Immature natural killer cell (primary cell): ENCODE data around the gene OR4D10. TPM values are rescaled to one million over a fixed set of nuclear protein-coding genes. Genes with fewer than 3 reads are reported as not detected.
"Not testable (repeated sequence)": the region's sequence is repeated elsewhere in the genome, so short reads cannot be mapped to it uniquely, and the experiment has no call there.

Source experiments
- DNase-seq, 3 donors: peaks; one replicate each; pipeline ENCODE4 v3.0.0; 2022; ENCODE audit warnings: mixed read lengths in 1 of 3
- H3K27ac Mint-ChIP-seq, 6 donors: one replicate each; pipeline ENCODE4 v1.8.0; 2020; ENCODE audit warnings: mixed read lengths in 6 of 6, mild to moderate bottlenecking in 5 of 6, inconsistent platforms in 4 of 6, moderate library complexity in 3 of 6
- H3K27me3 Mint-ChIP-seq, 3 donors: one replicate each; pipeline ENCODE4 v1.8.0; 2020 to 2021; ENCODE audit warnings: low read depth in 3 of 3, mild to moderate bottlenecking in 3 of 3, mixed read lengths in 3 of 3, moderate library complexity in 3 of 3, inconsistent platforms in 1 of 3
- H3K36me3 Mint-ChIP-seq, 3 donors: one replicate each; pipeline ENCODE4 v1.8.0; 2020; ENCODE audit warnings: mixed read lengths in 3 of 3, inconsistent platforms in 2 of 3, mild to moderate bottlenecking in 2 of 3
- H3K4me1 Mint-ChIP-seq, 2 donors: one replicate each; pipeline ENCODE4 v1.8.0; 2020; ENCODE audit warnings: inconsistent platforms in 2 of 2, mild to moderate bottlenecking in 2 of 2, mixed read lengths in 2 of 2, moderate library complexity in 1 of 2
- H3K4me3 Mint-ChIP-seq, 5 donors: one replicate each; pipeline ENCODE4 v1.8.0; 2020; ENCODE audit warnings: mild to moderate bottlenecking in 5 of 5, mixed read lengths in 5 of 5, inconsistent platforms in 3 of 5, moderate library complexity in 3 of 5
- H3K9me3 Mint-ChIP-seq, 6 donors: one replicate each; pipeline ENCODE4 v1.8.0; 2020; ENCODE audit warnings: mild to moderate bottlenecking in 6 of 6, mixed read lengths in 6 of 6, inconsistent platforms in 4 of 6, moderate library complexity in 3 of 6
- polyA plus RNA-seq, 3 donors: library from polyadenylated mRNA; unstranded; fragments of 300-500 nt; fragmentation: Illumina TruSeq; gene quantifications; one replicate each; pipeline ENCODE4 v1.2.3, GENCODE V29; 2021

Gene OR4D10
- not detected for polyA plus RNA-seq

GRCh38 chr11:59473015-59473414, at the start of gene OR4D10:
Gene OR4D10 (plus strand): TSS chr11:59473315. CDS start chr11:59477430, 4,115 bp downstream.
- Mint-ChIP-seq H3K27ac (no peak within 1 kb of the TSS), H3K36me3 (no peaks in the 10 kb centered on the region), H3K4me1 (no peaks in the 10 kb centered on the region), H3K4me3 (no peak within 1 kb of the TSS), H3K27me3 (peaks cover 2 to 10% (median 3%) of the 10 kb centered on the region in 3 donors), H3K9me3 (no peaks in the 10 kb centered on the region)
- DNase-seq: no peak

- Mint-ChIP-seq H3K27me3 (peaks cover 0 to 3% (median 3%) of the 10 kb centered on the region in 3 donors), H3K4me3 (no peak overlapping the region), H3K4me1 (no peaks in the 10 kb centered on the region), H3K36me3 (no peaks in the 10 kb centered on the region), H3K9me3 (no peaks in the 10 kb centered on the region), H3K27ac (no peak overlapping the region)
- no peak for DNase-seq
These were observed 49.3 kb upstream of the OR4D10 start for GRCh38 chr11:59423835-59424234.

- no peaks in the 10 kb centered on the region for H3K36me3 Mint-ChIP-seq
- no peaks in the 10 kb centered on the region for H3K4me1 Mint-ChIP-seq
- no peak overlapping the region for H3K4me3 Mint-ChIP-seq
- H3K9me3 Mint-ChIP-seq: no peaks in the 10 kb centered on the region
- peaks cover 0 to 3% (median 2%) of the 10 kb centered on the region in 3 donors for H3K27me3 Mint-ChIP-seq
- H3K27ac Mint-ChIP-seq: no peak overlapping the region
- DNase-seq: no peak
These were observed 48.0 kb upstream of the OR4D10 start for GRCh38 chr11:59425131-59425530.

- no peak within 1 kb of the TSS for H3K4me3 Mint-ChIP-seq
- H3K27ac Mint-ChIP-seq: no peak within 1 kb of the TSS
- H3K36me3 Mint-ChIP-seq: no peaks in the 10 kb centered on the region
- no peaks in the 10 kb centered on the region for H3K9me3 Mint-ChIP-seq
- no peak for DNase-seq
- H3K4me1 Mint-ChIP-seq: no peaks in the 10 kb centered on the region
- H3K27me3 Mint-ChIP-seq: peaks cover 0 to 3% (median 0%) of the 10 kb centered on the region in 3 donors
These were observed 46.6 kb upstream of the OR4D10 start, which contains the start of gene OR5A2 for GRCh38 chr11:59426361-59427067. Gene OR5A2 (minus strand): TSS chr11:59426413. CDS start chr11:59422953, 3,460 bp downstream.

GRCh38 chr11:59427068-59427382, 46.1 kb upstream of the OR4D10 start:
- Mint-ChIP-seq H3K4me3 (no peak overlapping the region), H3K36me3 (no peaks in the 10 kb centered on the region), H3K27me3 (peaks cover 0 to 3% (median 0%) of the 10 kb centered on the region in 3 donors), H3K4me1 (no peaks in the 10 kb centered on the region), H3K9me3 (no peaks in the 10 kb centered on the region), H3K27ac (no peak overlapping the region)
- DNase-seq: no peak

- Mint-ChIP-seq H3K27ac (no peak overlapping the region), H3K4me3 (no peak overlapping the region), H3K36me3 (no peaks in the 10 kb centered on the region), H3K4me1 (no peaks in the 10 kb centered on the region), H3K27me3 (peaks cover 0 to 1% (median 0%) of the 10 kb centered on the region in 3 donors), H3K9me3 (no peaks in the 10 kb centered on the region)
- peak; percentile 27 to 46 (median 38) for DNase-seq
These were observed 43.1 kb upstream of the OR4D10 start for GRCh38 chr11:59429924-59430516.

GRCh38 chr11:59436169-59436568, 36.9 kb upstream of the OR4D10 start, which contains the start of gene OR5A1:
Gene OR5A1 (plus strand): TSS chr11:59436469. CDS start chr11:59443169, 6,700 bp downstream.
- H3K4me3 Mint-ChIP-seq: no peak within 1 kb of the TSS
- H3K4me1 Mint-ChIP-seq: no peaks in the 10 kb centered on the region
- no peak for DNase-seq
- no peak within 1 kb of the TSS for H3K27ac Mint-ChIP-seq
- H3K27me3 Mint-ChIP-seq: peaks cover 0 to 6% (median 3%) of the 10 kb centered on the region in 3 donors
- H3K36me3 Mint-ChIP-seq: no peaks in the 10 kb centered on the region
- H3K9me3 Mint-ChIP-seq: no peaks in the 10 kb centered on the region

- no peaks in the 10 kb centered on the region for H3K36me3 Mint-ChIP-seq
- H3K27me3 Mint-ChIP-seq: peaks cover 0 to 6% (median 3%) of the 10 kb centered on the region in 3 donors
- H3K27ac Mint-ChIP-seq: no peak overlapping the region
- no peak overlapping the region for H3K4me3 Mint-ChIP-seq
- H3K4me1 Mint-ChIP-seq: no peaks in the 10 kb centered on the region
- no peak for DNase-seq
- H3K9me3 Mint-ChIP-seq: no peaks in the 10 kb centered on the region
These were observed 35.3 kb upstream of the OR4D10 start for GRCh38 chr11:59437770-59438169.

- H3K27me3 Mint-ChIP-seq, H3K4me1 Mint-ChIP-seq, H3K4me3 Mint-ChIP-seq, H3K27ac Mint-ChIP-seq, DNase-seq, H3K36me3 Mint-ChIP-seq: not testable (repeated sequence)
- H3K9me3 Mint-ChIP-seq: peaks cover 0 to 11% (median 0%) of the 10 kb centered on the region in 6 donors
These were observed 27.5 kb upstream of the OR4D10 start for GRCh38 chr11:59445624-59446023.

GRCh38 chr11:59448484-59448883, 24.6 kb upstream of the OR4D10 start:
- no peaks in the 10 kb centered on the region for H3K36me3 Mint-ChIP-seq
- no peak for DNase-seq
- no peak overlapping the region for H3K4me3 Mint-ChIP-seq
- H3K4me1 Mint-ChIP-seq: no peaks in the 10 kb centered on the region
- peaks cover 0 to 6% (median 3%) of the 10 kb centered on the region in 3 donors for H3K27me3 Mint-ChIP-seq
- H3K27ac Mint-ChIP-seq: no peak overlapping the region
- H3K9me3 Mint-ChIP-seq: peaks cover 0 to 11% (median 0%) of the 10 kb centered on the region in 6 donors

GRCh38 chr11:59456661-59457060, 16.5 kb upstream of the OR4D10 start, which contains the start of gene OR4D6:
Gene OR4D6 (plus strand): TSS chr11:59456961. CDS start chr11:59456961, 0 bp downstream.
- Mint-ChIP-seq H3K4me3 (no peak within 1 kb of the TSS), H3K4me1 (no peaks in the 10 kb centered on the region), H3K9me3 (peaks cover 0 to 6% (median 0%) of the 10 kb centered on the region in 6 donors), H3K36me3 (no peaks in the 10 kb centered on the region), H3K27me3 (peaks cover 4 to 11% (median 5%) of the 10 kb centered on the region in 3 donors), H3K27ac (no peak within 1 kb of the TSS)
- no peak for DNase-seq

GRCh38 chr11:59459916-59460315, 13.2 kb upstream of the OR4D10 start:
- no peaks in the 10 kb centered on the region for H3K4me1 Mint-ChIP-seq
- no peak overlapping the region for H3K27ac Mint-ChIP-seq
- peaks cover 0 to 4% (median 0%) of the 10 kb centered on the region in 6 donors for H3K9me3 Mint-ChIP-seq
- no peaks in the 10 kb centered on the region for H3K36me3 Mint-ChIP-seq
- no peak for DNase-seq
- no peak overlapping the region for H3K4me3 Mint-ChIP-seq
- peaks cover 3 to 8% (median 4%) of the 10 kb centered on the region in 3 donors for H3K27me3 Mint-ChIP-seq

- Mint-ChIP-seq H3K9me3 (no peaks in the 10 kb centered on the region), H3K4me1 (no peaks in the 10 kb centered on the region), H3K36me3 (no peaks in the 10 kb centered on the region), H3K4me3 (no peak overlapping the region), H3K27ac (no peak overlapping the region), H3K27me3 (peaks cover 3 to 6% (median 4%) of the 10 kb centered on the region in 3 donors)
- DNase-seq: no peak
These were observed 9.9 kb upstream of the OR4D10 start for GRCh38 chr11:59463190-59463641.

GRCh38 chr11:59475176-59475575, 2.1 kb downstream of the OR4D10 start:
- Mint-ChIP-seq H3K27me3 (peaks cover 2 to 10% (median 7%) of the 10 kb centered on the region in 3 donors), H3K4me1 (no peaks in the 10 kb centered on the region), H3K9me3 (no peaks in the 10 kb centered on the region), H3K4me3 (no peak overlapping the region), H3K27ac (no peak overlapping the region), H3K36me3 (no peaks in the 10 kb centered on the region)
- DNase-seq: no peak
